HG03135 (cell line): Measurements from ENCODE around the gene SMG5.
"Not testable (repeated sequence)": the region's sequence is repeated elsewhere in the genome, so short reads cannot be mapped to it uniquely, and the experiment has no call there.

ENCODE experiments used
- ATAC-seq: cut with Tn5 transposase; IDR thresholded peaks from one replicate; pipeline ENCODE4 v1.9.1; 2021; ENCODE audit warnings: mild to moderate bottlenecking, moderate library complexity; ENCODE audit not compliant: unreplicated experiment

The SMG5 gene, protein sequence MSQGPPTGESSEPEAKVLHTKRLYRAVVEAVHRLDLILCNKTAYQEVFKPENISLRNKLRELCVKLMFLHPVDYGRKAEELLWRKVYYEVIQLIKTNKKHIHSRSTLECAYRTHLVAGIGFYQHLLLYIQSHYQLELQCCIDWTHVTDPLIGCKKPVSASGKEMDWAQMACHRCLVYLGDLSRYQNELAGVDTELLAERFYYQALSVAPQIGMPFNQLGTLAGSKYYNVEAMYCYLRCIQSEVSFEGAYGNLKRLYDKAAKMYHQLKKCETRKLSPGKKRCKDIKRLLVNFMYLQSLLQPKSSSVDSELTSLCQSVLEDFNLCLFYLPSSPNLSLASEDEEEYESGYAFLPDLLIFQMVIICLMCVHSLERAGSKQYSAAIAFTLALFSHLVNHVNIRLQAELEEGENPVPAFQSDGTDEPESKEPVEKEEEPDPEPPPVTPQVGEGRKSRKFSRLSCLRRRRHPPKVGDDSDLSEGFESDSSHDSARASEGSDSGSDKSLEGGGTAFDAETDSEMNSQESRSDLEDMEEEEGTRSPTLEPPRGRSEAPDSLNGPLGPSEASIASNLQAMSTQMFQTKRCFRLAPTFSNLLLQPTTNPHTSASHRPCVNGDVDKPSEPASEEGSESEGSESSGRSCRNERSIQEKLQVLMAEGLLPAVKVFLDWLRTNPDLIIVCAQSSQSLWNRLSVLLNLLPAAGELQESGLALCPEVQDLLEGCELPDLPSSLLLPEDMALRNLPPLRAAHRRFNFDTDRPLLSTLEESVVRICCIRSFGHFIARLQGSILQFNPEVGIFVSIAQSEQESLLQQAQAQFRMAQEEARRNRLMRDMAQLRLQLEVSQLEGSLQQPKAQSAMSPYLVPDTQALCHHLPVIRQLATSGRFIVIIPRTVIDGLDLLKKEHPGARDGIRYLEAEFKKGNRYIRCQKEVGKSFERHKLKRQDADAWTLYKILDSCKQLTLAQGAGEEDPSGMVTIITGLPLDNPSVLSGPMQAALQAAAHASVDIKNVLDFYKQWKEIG

DNA sequence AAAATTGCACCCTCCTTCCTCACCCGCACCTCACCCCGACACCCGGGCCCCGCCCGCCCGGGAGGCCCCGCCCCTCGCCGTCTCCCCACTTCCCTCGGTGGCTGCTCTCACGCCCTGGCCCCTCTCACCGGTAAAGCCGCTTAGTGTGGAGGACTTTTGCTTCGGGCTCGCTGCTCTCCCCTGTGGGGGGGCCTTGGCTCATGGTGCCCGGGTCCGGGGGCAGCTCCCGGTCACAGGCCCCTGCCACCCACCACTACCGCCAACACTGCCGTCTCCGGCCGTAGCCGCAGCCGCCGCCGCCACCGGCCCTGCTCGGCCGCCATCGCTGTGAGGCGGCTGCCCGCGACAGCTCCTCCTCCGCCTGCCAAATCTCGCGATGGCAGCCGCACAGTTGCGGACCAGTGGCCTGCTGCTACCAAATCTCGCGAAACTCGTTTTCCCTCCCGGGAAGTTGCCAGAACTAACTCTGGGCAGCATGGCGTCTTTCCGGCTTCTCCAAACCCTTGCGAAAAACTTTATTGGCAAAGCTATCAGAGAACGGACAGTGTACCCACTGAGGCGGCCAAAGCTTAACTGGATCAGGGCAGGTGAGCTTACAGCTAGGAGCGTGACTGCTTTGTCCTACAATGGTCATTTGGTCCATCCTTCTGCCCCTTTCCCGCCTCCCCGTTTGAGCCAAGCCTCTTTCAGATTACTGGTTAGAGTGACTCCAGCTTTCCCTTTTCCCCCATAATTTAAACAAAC lies at the start of gene SMG5:
SMG5 (minus strand) TSS at position 347 of the 744 bp plus-strand sequence; CDS start at position 202, 145 bp downstream.
- ATAC-seq, result peak; percentile 76

DNA sequence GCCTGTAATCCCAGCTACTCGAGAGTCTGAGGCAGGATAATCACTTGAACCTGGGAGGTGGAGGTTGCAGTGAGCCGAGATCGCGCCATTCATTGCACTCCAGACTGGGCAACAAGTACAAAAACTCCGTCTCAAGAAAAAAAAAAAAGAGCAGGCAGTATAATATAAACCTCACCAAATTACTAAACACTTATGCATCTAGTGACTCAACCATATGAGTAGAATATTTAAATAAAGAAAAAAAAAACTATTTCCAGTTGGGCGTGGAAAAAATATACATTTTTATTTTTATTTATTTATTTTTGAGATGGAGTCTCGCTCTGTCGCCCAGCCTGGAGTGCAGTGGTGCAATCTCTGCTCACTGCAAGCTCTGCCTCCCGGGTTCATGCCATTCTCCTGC lies 40.6 kb upstream of the SMG5 start:
- ATAC-seq, result not testable (repeated sequence)

DNA sequence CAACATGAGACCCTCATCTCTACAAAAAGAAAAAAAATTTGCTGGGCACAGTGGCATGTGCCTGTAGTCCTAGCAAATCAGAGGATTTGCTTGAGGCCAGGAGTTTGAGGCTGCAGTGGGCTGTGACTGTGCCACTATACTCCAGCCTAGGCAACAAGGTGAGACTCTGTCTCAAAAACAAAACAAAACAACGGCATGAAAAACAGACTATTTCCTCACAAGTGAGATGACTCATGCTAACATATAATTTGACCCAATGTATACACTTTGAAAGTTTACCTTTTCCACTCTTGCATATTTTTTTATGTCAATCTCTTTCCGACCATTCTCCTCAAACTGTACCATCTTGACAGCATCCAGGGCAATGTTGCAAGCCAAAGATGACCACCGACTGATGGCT lies 37.9 kb upstream of the SMG5 start:
- no peak for ATAC-seq

DNA sequence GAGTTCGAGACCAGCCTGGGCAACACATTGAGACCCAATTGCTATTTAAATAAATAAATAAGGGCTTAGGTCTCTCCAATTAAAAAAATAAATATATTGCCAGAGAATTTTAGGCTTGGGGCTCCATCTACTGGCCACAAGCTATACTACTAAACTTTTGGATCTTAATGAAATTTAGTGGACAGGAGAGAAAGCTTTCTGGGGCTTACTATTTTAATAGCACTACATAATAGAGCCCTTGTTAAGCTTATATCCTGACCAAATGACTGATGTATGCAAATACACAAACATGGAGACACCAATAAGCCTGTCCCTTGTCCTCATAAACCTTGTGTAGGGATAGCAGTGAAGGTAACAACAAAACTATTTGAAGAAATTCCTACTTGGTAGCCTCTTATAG lies 37.0 kb upstream of the SMG5 start:
- no peak for ATAC-seq

DNA sequence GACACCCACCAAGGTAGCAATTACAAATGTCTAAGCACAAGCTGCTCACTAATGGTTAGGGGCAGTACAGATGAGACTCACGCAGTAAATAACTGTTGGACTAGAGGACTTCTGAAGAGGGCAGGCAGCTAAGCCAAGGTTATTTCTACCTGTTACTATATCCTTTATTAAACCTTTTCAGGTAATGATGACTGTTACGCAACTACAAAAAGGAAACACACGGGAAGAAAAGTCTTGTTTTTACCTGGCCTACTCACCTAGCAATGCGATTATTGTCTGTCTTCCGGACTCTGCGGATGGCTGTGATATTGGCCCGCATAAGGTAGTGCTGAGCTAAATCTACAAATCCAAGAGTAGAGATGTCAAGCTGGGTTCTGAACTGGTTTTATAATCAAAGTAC lies 34.3 kb upstream of the SMG5 start:
- ATAC-seq, result no peak

DNA sequence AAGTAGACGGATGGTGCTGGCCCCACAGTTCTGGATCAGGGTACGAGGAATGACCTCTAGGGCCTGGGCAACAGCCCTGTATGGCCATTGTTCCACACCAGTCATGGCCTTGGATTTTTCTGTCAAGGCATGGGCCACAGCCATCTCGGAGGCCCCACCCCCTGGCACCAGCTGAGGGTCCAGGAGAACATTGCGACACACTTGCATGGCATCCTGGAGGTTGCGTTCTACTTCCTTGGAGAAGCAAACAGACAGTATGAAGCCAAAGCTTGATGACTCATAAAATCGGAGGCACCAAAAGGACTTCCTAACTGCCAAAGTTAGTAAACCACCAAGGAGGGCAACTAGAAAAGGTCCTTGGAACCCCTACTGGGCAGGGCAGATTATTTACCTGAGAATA lies 28.3 kb upstream of the SMG5 start:
- ATAC-seq, result no peak

DNA sequence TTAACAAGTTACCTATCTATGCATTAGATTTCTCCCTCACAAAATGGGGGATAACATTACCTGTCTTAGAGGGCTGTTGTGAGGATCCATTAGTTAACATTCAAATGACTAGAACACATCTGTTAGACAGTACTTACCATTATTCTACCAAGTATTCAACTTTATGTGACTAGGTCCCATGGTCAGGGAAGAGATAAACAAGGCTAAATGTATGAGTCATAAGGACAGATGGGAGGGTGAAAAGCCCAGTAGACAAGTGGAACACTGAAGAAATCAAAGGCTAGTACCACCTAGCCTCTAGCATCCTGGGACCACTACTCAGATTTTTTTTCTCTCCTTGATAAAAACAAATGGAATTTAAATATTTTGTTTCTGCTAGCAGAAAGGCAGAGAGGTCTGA lies 25.5 kb upstream of the SMG5 start:
- no peak for ATAC-seq

DNA sequence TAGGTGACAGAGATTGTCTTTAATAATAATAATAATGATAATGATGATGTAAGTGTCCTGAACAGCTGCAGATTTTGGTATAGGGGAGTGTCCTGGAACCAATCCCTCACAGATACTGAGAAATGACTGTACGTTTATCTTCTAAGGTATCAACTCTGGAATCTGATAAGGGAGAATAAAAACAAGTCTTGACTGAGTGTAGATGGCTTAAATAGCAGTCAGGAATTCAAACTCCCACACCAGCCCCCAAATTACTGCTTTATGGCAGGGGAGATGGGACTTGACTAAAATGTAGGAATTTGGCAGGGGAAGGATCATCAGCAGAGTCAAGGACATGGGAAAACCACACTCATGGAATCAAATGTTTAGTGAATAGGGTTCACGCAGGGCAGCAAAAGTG lies 22.6 kb upstream of the SMG5 start:
- ATAC-seq, result no peak

DNA sequence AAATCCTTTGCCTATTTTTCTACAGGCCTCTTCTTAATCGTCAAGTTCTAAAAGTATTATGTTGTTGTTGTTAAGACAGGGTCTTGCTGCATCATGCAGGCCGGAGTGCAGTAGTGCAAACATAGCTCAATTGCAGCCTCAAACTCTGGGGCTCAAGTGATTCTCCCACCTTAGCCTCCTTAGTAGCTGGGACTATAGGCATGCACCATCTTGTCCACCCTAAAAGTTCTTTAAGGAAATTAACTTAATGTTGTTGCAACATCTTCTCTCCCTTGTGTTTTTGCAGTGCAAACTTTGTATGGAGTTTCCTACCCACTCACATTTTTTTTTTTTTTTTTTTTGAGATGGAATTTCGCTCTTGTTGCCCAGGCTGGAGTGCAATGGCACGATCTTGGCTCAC lies 20.6 kb upstream of the SMG5 start:
- no peak for ATAC-seq

DNA sequence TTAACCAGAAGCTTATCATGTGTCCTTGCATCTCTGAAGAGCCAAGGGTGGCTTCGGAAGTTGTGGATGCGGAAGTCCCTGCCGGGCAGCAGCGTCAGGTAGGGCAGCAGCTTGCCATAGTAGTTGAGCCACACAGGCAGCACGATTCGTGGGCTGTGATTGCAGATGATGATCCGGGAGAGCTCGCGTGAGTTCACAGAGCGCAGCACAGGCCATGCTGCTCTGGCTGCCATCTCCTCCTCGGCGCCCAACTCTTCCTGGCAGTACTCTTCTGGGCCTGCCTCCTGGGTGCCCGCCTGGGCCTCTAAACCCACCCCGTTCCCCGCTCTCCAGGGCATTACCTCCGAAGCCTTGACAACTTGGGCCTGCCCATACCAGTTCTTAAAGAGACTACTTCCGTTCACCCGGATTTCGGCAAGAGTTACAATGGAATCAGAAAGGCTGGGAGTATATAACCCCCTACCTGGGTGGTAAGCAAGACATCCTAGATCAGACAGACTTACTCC lies 16.3 kb upstream of the SMG5 start, which contains the start of gene VHLL:
VHLL (minus strand) TSS at position 456 of the 506 bp plus-strand sequence; CDS start at position 338, 118 bp downstream.
- ATAC-seq, result no peak

DNA sequence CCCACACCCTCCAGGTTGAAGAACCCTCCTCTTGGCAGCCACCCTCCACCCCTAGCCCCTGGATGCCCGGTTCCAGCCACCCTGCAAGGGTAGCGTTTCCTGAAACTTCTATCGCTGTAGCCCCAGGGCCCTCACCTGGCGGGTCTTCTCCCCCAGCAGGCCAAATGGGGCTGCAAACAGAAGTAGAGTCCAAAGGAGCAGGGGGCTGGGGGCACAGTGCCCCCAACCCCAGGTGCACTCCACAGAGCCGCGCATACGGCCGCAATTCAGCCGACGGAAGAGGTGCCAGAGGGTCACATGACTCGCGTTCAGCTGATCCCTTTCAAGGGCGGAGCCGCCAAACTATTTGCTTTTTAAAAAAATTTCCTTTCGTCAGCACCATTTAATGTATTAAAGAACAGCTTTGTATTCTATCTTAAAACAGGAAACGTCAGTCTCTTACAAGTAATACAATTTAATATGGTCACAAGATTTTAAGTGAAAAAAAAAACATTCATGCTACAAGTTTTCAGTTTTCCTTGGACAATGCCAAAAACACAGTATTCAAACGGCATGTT lies 12.8 kb upstream of the SMG5 start, which contains the start of gene GLMP:
GLMP (minus strand) TSS at position 289 of the 557 bp plus-strand sequence; CDS start at position 255, 34 bp downstream.
- ATAC-seq, result no peak

DNA sequence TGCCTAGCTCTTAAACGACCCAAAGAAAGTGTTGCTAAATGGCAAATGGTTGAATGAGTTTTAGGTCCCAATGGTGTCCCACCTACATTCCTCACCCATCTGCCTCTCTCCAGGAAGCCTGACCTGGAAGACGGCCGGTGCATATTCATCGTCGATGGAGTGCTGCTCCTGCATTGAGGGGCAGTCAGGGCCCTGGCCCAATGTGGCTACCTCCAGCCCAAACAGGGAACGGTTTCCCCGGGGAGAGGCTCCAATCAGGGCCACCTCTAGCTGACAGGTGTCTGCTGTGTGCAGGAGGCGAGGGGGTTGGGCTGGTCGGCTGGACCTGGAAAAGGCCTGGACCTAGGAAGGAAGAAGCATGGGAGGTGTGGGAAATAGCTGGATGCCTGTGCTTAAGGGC lies 11.3 kb upstream of the SMG5 start:
- ATAC-seq, result no peak

DNA sequence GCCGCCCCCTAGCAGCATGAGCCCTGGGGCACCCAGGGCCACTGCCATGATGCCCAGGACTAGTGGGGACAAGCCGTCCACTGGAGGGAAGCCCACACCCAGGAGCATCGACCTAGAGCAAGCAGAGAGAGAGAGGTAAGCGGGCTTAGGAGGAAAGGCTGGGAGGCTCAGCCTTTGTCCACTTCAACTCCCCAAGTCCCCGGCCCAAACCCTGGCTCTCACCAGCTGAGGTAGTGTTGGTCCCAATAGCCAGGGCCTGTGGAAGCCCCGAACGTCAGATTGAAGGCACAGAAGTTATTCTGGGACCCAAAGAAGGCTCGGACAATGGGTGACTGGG lies 10.4 kb upstream of the SMG5 start:
- ATAC-seq, result no peak

DNA sequence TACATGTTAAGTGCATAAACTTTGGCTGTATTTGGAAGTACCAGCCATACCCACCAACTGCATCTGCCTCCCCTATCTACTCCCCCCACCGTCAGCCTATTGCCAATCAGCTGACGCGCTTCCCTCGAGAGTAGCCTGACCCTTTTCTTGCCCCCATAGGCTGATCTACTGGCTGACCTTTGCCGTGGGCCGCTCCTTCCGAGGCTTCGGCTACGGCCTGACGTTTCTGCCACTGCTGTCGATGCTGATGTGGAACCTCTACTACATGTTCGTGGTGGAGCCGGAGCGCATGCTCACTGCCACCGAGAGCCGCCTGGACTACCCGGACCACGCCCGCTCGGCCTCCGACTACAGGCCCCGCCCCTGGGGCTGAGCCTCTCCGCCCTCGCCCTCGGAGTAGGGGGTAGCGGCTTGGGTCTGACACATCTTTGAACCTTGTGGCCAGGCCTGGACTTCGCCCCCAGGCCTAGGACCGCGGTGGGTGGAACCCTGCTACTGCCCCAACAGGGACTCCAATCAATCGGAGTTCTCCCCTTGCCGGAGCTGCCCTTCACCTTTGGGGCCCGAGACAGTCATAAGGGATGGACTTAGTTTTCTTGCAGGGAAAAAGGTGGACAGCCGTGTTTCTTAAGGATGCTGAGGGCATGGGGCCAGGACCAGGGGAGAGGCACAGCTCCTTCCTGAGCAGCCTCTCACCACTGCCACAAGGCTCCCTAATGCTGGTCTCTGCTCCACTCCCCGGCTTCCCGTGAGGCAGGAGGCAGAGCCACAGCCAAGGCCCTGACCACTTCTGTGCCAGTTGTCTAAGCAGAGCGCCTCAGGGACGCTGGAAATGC lies 8.8 kb upstream of the SMG5 start:
- no peak for ATAC-seq

DNA sequence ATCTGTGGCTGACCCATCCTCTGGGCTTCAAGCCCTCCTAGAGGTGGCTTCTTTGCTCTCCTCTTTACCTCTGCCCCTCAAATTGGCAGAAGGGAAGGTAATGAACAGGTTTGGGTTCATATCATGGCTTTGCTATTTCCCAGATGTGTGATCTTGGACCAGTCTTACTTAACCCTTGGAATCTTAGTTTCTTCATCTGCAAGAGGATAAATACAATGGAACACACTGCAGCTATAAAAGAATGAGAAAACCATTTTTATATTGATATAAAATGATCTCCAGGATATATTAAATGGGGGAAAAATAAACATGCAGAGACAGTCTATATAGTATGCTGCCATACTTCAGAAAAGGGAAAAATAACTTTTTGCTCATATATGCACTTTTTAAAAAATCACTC lies 7.2 kb upstream of the SMG5 start:
- ATAC-seq, result no peak

DNA sequence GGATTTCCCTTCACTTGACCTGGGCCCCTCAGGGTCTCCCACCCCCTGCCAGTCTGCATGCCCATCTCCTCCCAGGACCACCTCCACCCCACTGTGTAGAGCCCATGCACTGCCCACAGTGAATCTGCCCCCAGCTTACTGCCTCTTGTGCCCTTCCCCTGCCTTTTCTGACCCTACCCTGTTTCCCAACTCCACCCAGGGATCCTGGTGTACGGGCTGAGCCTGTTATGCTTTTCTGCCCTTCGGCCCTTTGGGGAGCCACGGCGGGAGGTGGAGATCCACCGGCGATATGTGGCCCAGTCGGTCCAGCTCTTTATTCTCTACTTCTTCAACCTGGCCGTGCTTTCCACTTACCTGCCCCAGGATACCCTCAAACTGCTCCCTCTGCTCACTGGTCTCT lies 3.4 kb upstream of the SMG5 start:
- no peak for ATAC-seq

DNA sequence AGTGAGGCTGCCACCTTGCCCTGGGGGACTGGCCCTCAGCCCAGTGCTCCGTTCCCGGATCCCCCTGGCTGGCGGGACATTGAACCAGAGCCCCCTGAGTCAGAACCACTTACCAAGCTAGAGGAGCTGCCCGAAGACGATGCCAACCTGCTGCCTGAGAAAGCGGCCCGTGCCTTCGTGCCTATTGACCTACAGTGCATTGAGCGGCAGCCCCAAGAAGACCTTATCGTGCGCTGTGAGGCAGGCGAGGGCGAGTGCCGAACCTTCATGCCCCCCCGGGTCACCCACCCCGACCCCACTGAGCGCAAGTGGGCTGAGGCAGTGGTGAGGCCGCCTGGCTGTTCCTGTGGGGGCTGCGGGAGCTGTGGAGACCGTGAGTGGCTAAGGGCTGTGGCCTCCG lies 2.8 kb upstream of the SMG5 start:
- ATAC-seq, result no peak

DNA sequence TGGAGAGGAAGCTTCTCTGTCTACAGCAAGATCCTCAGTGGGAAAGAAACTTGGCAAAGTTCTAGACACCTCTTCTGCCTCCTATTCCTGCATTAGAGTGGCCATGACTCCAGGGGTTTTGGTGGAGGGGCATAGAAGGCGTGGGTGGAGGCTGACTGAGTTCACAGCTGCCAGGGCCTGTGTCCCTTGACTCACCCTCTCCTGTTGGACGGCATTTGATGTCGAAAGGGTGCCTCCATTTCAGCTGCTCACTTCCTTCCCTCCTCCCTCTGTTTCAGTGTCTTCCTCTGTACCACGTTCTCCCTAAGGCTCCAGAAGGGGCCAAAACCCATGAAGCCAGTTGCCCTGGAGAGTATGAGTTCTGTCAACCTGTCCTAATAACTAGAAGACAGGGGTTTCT lies 2.1 kb upstream of the SMG5 start:
- ATAC-seq, result no peak

DNA sequence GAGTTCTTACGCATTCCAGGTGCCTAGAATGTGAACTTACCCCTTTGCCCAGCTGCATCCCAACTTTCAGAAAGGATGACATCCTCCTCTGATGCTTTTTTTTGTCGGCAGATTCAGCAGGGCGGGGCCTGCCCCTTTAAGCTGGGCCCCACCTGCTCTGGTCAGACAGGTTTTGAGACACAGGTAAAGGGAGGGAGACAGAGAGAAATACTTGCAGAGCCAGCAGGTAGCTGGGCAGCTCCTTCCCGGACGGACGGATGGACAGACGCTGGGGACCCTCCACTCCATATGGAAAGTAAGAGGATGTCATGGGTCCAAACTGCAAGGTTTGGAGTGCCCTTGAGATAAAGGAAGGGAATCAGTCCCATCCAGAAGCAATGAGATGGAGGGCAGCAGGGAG lies 1.5 kb upstream of the SMG5 start, which contains the start of gene TMEM79:
TMEM79 (plus strand) TSS at position 214 of the 400 bp plus-strand sequence. CDS start 902 bp downstream, outside the sequence.
- no peak for ATAC-seq
